NOMO-1 (cell line): Measurements from ENCODE around the gene ZNF287.
A peak's percentile ranks its signal among the peaks of the same experiment; 100 is the strongest.
"Not testable (repeated sequence)": the region's sequence is repeated elsewhere in the genome, so short reads cannot be mapped to it uniquely, and the experiment has no call there.

Experiments used
- DNase-seq, 2 experiments: peaks; one replicate each; lab custom pipeline; 2025; ENCODE audit not compliant: unreplicated experiment in 2 of 2; lab: John Stamatoyannopoulos, UW

Gene ZNF287

GRCh38 chr17:16568541-16569357, at the start of gene ZNF287:
ZNF287 (minus strand) TSS chr17:16569204; CDS start chr17:16567731, 1,473 bp downstream.
- peak; percentile 57 to 68 for DNase-seq

GRCh38 chr17:16617481-16618060, 48.6 kb upstream of the ZNF287 start:
- DNase-seq, result no peak

DNA sequence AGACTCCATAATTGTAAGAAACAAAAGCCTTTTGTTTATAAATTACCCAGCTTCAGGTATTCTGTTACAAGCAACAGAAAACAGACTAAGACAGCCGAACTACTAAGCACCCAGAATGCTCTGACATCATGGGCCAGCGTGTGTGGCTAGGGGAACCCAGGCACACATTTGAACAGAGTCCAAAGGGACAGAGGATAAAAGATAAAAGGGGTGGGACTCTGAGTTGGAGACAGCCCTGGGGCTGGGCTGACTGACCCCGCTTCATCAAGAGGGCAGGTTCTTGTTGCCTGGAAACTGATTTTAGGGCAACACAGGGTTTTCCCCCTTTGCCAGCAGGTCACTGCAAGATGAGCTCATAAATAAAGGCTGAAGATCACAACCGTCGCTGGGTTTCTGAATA, 30.5 kb upstream of the ZNF287 start:
- no peak for DNase-seq

GRCh38 chr17:16593356-16594102, 24.5 kb upstream of the ZNF287 start:
- DNase-seq, result peak in 1 of 2 experiments; percentile 3

- DNase-seq, result peak; percentile 82 to 86
Observed at GRCh38 chr17:16589097-16589969, 20.3 kb upstream of the ZNF287 start.

GRCh38 chr17:16585796-16586195, 16.8 kb upstream of the ZNF287 start:
- DNase-seq, result no peak

DNA sequence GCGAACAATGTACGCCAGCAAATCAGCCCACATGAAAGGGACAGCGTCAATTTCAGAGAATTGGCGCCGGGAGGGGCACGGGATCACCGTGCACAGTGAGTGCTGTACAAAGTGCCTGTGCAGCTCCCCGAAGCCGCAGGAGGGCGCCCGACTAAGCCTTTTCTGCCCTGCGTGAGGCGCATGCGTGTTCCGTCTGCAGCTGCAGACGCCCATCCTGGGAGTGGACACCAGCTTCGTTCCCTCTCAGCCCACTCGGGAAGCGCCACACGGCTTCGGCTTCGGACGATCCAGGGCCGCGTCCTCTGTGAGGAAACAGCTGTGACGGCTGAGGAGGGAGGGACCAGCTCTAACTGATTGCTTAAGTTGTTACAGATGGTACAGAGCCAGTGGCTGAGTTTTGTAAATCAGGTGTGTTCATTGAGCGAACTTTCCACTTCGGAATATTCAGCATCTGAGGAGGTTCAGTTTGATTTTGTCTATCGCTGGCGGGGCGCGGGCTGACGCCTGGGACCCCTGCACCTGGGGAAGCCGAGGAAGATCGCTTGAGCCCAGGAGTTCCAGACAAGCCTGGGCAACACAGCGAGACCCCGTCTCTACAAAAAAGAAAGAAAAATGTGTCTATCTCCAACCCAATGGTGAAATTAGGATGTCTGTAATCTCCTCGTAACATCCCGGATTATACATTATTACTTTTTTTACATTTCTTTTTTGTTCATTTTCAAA, 15.4 kb upstream of the ZNF287 start:
- peak; percentile 81 to 85 for DNase-seq

DNA sequence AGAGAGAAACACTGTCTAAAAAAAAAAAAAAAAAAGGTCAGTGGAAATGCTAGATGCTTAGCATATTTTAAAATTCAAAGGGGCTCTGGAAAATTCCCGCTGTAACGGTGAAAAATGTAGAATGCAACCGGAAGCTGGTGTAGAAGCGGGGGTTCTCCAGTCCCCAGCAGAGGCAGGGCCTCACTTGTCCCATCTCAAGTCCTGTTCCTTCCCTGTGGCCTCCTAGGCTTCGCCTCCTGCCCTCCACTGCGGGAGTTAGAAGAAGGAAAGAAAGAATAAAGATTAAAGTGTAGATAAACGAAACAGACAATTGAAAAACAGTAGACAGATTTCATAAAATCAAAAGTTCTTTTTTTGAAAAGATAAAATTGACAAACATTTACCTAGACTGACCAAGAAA, 14.8 kb upstream of the ZNF287 start:
- no peak for DNase-seq

- DNase-seq, result no peak
Observed at GRCh38 chr17:16573466-16573865, 4.5 kb upstream of the ZNF287 start.

DNA sequence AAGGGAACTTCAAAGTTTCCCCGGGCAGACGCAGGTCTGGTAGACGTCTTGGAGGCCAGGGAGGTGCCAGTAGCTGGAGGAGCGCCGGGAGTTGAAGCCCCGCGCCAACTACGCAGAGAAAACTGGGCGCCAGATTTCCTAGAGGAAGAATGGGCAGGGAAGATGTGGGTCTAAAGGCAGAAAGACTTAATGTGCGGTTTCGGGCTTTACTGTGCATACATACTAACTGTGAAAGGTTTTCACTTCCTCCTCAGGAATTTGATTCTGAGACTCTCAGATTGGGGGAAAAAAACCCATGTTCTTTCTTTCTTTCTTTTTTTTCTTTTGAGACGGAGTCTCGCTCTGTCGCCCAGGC, 331 bp upstream of the ZNF287 start:
- DNase-seq, result peak in 1 of 2 experiments; percentile 47

DNA sequence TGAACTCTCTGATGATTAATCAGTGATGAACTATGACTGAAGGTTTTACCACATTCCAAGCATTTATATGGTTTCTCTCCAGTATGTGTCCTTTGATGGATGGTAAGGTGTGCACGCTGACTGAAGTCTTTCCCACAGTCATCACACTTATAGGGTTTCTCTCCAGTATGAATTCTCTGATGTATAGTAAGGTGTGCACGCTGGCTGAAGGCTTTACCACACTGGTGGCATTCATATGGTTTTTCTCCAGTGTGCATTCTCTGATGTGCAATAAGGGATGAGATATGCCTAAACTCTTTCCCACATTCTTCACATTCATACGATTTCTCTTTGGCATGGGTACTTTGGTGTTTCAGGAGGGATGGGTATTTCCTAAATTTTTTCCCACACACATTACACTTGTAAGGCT, 16.4 kb downstream of the ZNF287 start:
- DNase-seq, result no peak

DNA sequence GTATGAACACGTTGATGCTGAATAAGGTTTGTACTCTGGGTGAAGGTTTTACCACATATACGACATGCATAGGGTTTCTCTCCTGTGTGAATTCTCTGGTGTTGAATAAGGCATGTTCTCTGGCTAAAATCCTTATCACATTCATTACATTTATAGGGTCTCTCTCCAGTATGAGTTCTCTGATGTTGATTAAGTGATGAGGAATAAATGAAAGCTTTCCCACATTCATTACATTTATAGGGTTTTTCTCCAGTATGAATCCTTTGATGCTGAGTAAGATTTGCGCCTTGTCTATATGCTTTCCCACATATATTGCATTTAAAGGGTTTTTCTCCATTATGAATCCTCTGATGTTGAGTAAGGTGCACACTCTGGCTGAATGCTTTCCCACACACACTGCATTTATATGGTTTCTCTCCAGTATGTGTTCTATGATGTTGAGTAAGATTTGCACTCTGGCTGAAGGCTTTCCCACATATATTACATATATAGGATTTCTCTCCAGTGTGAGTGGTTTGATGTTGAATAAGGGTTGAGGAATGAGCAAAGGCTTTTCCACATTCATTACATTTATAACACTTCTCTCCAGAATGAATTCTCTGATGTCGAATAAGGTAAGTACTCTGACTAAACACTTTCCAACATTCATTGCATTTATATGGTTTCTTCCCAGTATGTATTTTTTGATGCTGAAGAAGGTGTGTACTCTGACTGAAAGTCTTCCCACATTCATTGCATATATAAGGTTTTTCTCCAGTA, 16.9 kb downstream of the ZNF287 start:
- no peak for DNase-seq

- DNase-seq, result no peak
Observed at GRCh38 chr17:16537130-16537458, 31.9 kb downstream of the ZNF287 start.

DNA sequence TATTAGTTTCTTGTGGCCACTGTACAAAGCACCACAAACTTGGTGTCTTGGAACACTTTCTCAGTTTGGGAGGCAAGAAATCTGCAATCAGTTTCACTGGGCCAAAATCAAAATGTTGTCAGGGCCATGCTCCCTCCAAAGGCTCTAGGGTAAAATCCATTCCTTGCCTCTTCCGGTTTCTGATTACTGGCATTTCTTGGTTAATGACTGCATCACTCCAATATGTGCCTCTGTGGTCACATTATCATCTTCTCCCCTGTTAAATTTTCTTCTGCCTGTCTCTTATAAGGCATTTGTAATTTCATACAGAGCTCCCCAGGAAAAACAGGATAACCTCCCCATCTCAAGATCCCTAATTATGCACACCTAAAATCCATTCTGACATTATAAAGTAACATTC, 34.8 kb downstream of the ZNF287 start:
- DNase-seq, result no peak

DNA sequence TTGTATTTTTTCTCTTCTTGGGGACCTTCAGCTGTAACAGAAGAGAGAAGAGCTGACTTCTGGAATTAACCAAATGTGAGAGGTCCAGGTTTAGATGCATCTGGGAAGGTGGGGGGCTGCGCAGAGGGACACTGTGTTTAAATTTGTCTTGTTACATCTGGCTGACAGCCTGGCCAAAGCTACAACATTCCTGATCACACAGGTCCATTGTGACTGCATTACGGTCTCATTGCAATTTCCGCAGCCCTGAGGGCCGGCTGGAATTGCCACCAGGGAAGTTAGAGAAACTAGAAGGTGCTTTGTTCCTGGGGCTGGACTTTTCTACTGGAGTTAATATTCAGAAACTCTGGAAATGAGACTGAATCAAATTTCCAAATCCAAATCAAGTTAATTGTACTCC, 39.1 kb downstream of the ZNF287 start:
- no peak for DNase-seq

DNA sequence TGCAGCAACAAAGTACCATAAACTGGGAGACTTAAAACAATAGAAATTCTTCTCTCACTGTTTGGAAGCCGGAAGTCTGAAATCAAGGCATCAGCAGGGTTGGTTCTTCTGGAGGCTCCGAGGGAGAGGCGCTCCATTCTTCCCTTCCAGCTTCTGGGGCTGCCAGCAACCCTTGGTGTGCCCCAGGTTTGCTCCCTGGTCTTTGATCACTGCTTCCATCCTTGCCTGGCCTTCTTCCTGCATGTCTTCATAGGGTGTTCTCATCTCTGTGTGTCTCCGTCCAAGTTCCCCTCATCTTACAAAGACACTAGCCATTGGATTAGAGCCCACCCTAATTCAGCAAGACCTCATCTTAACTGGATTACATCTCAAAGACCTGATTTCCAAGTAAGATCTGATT, 41.7 kb downstream of the ZNF287 start:
- DNase-seq, result no peak

- DNase-seq, result not testable (repeated sequence)
Observed at GRCh38 chr17:16525556-16525955, 43.4 kb downstream of the ZNF287 start.

GRCh38 chr17:16521070-16521727, 47.8 kb downstream of the ZNF287 start:
- peak; percentile 83 to 94 for DNase-seq

GRCh38 chr17:16519021-16519420, 50.0 kb downstream of the ZNF287 start:
- no peak for DNase-seq
